Sigmoid colon (tissue), 7 donors: ENCODE data around the gene NOXO1. TPM values are rescaled to one million over a fixed set of nuclear protein-coding genes. Genes with fewer than 3 reads are reported as not detected.

ENCODE experiments used
- DNase-seq: peaks from one replicate; pipeline ENCODE4 v3.0.0-alpha.2; 2019
- H3K27ac ChIP-seq, 4 donors: fragments of 200-600 bp; sonication (generic); one replicate each; pipeline ENCODE4 v1.5.1; 2016 to 2019; ENCODE audit warnings: mild to moderate bottlenecking in 1 of 4
- H3K27me3 ChIP-seq, 3 donors: fragments of 200-600 bp; sonication (generic); one replicate each; pipeline ENCODE4 v1.5.1; 2019; ENCODE audit warnings: mild to moderate bottlenecking in 1 of 3
- H3K36me3 ChIP-seq, 4 donors: fragments of 200-600 bp; sonication (generic); one replicate each; pipeline ENCODE4 v1.5.1; 2016 to 2019
- H3K4me1 ChIP-seq, 4 donors: fragments of 200-600 bp; sonication (generic); one replicate each; pipeline ENCODE4 v1.5.1; 2017 to 2019
- H3K4me3 ChIP-seq, 4 donors: fragments of 200-600 bp; sonication (generic); one replicate each; pipeline ENCODE4 v1.5.1; 2017 to 2019; ENCODE audit warnings: mild to moderate bottlenecking in 2 of 4, moderate library complexity in 1 of 4
- H3K9me3 ChIP-seq, 4 donors: fragments of 200-600 bp in 3 of 4; sonication (generic) in 3 of 4; one replicate each; pipeline versions ENCODE4 v1.5.1 to v1.6.1; 2013 to 2019
- EP300 ChIP-seq, 4 donors: sonication (generic); formaldehyde crosslinking; IDR thresholded peaks; one replicate each; pipeline ENCODE4 v1.6.1; 2017; ENCODE audit warnings: antibody characterized with exemption in 4 of 4
- POLR2A ChIP-seq, 2 donors: fragments of 450-650 bp; IDR thresholded peaks; one replicate each; pipeline ENCODE4 v1.6.1; 2016; ENCODE audit warnings: antibody characterized with exemption in 2 of 2, mild to moderate bottlenecking in 2 of 2, moderate library complexity in 2 of 2
- POLR2AphosphoS5 ChIP-seq, 4 donors: sonication (generic); formaldehyde crosslinking; IDR thresholded peaks; one replicate each; pipeline ENCODE4 v1.6.1; 2017; ENCODE audit warnings: antibody characterized with exemption in 4 of 4
- WGBS, 2 donors: extraction: QIAGEN DNeasy Blood & Tissue Kit; methylation state at CpG; one replicate each; pipeline ENCODE4 v1.1.7; 2013; 5-methylcytosine and 5-hydroxymethylcytosine counted together
- intact Hi-C: fragments of 100-400 bp; cut with DNase I; formaldehyde crosslinking; loops from one replicate; pipeline ENCODE4 v1.15.1; 2023
- polyA plus RNA-seq, 3 donors: library from polyadenylated mRNA; stranded (reverse); fragments of 200-250 nt; gene quantifications; one replicate each; pipeline ENCODE4 v1.2.3, GENCODE V29; 2013
- total RNA-seq, 4 donors: library from RNA; depleted of rRNA; stranded (reverse); fragments of >200 nt; gene quantifications; one replicate each; pipeline ENCODE4 v1.1.0, GENCODE V29; 2016
- TF ChIP-seq, protein P1 (sequence below), 4 experiments: fragments of 450-650 bp in 3 of 4; fragments of 200-600 bp in 1 of 4; IDR thresholded peaks; one replicate each; pipeline ENCODE4 v1.5.1; 2016 to 2019; ENCODE audit warnings: antibody characterized with exemption in 4 of 4, mild to moderate bottlenecking in 3 of 4, moderate library complexity in 2 of 4
- donor health status: healthy with polysubstance abuse.
- donor health status: Bipolar disorder and iron deficiency.
- donor health status: healthy.

NOXO1 gene
- total and polyA plus RNA-seq, 7 donors: 13.8 to 47.3 (median 15.0) TPM; not detected in 4

DNA sequence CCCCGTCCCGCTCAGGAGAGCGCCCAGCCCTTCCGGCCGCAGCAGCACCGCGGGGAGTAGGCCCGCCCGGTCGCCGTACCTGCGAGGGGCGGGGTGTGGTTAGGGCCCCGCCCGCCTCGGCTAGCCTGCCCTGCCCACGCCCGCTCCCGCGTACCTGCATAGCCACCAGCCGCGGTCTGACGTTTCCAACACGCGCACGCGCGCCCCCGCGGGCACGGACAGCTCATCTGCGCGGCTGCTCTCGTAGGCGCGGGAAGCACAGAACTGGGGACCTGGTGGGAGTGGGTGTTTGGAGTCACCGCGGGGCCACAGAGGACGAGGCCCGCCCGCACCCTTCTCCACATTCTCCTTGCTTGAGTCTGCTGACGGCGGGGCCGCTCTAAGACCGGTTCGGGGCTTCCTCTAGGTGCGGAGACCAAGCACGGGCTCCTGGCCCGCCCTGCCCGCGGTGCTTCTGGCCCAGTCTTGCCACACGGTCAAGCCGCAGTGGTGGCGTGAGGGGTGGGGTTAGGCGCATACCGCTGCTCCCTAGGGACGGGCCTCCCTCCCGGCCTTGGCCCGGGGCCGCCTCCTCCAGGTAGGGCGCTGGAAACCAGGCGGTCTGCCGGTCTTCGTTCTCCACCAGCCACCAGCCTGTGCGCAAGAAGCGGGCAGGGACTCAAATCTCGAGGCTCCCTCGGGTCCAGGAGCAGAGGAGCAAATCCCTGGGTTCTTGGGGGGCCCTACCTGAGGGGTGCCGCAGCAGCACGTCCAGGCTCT is 1.8 kb downstream of the NOXO1 start:
- 6 to 23% methylated on average over 70 of the region's 70 CpGs for WGBS, 2 donors
- peaks cover 0 to 19% (median 12%) of the 10 kb centered on the region in 4 donors for H3K4me1 ChIP-seq

GRCh38 chr16:1978476-1979120 is 2.7 kb downstream of the NOXO1 start:
- TF ChIP-seq POLR2A (IDR thresholded peaks at IDR 0.05) (no peak), POLR2AphosphoS5 (IDR thresholded peaks at IDR 0.05) (no peak), EP300 (IDR thresholded peaks at IDR 0.05) (no peak)
- TF ChIP-seq, protein P1, sequence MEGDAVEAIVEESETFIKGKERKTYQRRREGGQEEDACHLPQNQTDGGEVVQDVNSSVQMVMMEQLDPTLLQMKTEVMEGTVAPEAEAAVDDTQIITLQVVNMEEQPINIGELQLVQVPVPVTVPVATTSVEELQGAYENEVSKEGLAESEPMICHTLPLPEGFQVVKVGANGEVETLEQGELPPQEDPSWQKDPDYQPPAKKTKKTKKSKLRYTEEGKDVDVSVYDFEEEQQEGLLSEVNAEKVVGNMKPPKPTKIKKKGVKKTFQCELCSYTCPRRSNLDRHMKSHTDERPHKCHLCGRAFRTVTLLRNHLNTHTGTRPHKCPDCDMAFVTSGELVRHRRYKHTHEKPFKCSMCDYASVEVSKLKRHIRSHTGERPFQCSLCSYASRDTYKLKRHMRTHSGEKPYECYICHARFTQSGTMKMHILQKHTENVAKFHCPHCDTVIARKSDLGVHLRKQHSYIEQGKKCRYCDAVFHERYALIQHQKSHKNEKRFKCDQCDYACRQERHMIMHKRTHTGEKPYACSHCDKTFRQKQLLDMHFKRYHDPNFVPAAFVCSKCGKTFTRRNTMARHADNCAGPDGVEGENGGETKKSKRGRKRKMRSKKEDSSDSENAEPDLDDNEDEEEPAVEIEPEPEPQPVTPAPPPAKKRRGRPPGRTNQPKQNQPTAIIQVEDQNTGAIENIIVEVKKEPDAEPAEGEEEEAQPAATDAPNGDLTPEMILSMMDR (IDR thresholded peaks at IDR 0.05): no peak
- Histone ChIP-seq H3K4me1 (peaks cover 0 to 17% (median 10%) of the 10 kb centered on the region in 4 donors), H3K4me3 (no peak overlapping the region), H3K9me3 (no peaks in the 10 kb centered on the region), H3K36me3 (peaks cover 43 to 52% (median 45%) of the 10 kb centered on the region in 4 donors), H3K27me3 (peaks cover 35 to 94% (median 71%) of the 10 kb centered on the region in 3 donors), H3K27ac (no peak overlapping the region)
- intact Hi-C loops: no loop called here
- no peak for DNase-seq
- WGBS, 2 donors: 35 to 74% methylated on average over 37 of the region's 37 CpGs

More for the DNA sequence above, 1.8 kb downstream of the NOXO1 start:
- no peaks in the 10 kb centered on the region for H3K9me3 ChIP-seq
- no peak overlapping the region for H3K4me3 ChIP-seq
- H3K27ac ChIP-seq: no peak overlapping the region
- intact Hi-C loops: no loop called here
- peaks cover 40 to 46% (median 42%) of the 10 kb centered on the region in 4 donors for H3K36me3 ChIP-seq
- TF ChIP-seq POLR2AphosphoS5 (IDR thresholded peaks at IDR 0.05) (peak in 1 of 4 donors; percentile 38), EP300 (IDR thresholded peaks at IDR 0.05) (no peak), POLR2A (IDR thresholded peaks at IDR 0.05) (peak in 1 of 2 donors; percentile 51)
- TF ChIP-seq, protein P1 (IDR thresholded peaks at IDR 0.05): no peak
- H3K27me3 ChIP-seq: peaks cover 35 to 88% (median 71%) of the 10 kb centered on the region in 3 donors
- DNase-seq: no peak

DNA sequence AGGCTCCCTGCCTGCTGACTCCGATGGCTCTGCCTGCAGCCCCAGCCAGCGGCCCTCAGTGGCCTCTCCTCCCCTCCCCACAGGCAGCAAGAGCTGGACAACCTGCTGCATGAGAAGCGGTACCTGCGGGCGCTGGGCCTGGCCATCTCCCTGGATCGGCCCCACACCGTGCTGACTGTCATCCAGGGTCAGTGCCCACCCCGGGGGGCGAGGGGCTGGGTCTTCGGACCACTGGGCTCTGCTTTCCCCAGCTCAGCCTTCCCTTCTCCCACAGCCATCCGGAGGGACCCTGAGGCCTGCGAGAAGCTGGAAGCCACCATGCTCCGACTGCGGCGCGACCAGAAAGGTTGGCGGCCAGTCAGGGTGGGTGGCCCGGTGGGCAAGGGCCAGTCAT is 3.4 kb downstream of the NOXO1 start:
- Histone ChIP-seq H3K27ac (no peak overlapping the region), H3K9me3 (no peaks in the 10 kb centered on the region), H3K36me3 (peaks cover 43 to 52% (median 45%) of the 10 kb centered on the region in 4 donors), H3K4me3 (no peak overlapping the region), H3K27me3 (peaks cover 35 to 90% (median 71%) of the 10 kb centered on the region in 3 donors), H3K4me1 (peaks cover 0 to 18% (median 11%) of the 10 kb centered on the region in 4 donors)
- DNase-seq: no peak
- 95 to 97% methylated on average over 18 of the region's 18 CpGs for WGBS, 2 donors
- TF ChIP-seq, protein P1 (IDR thresholded peaks at IDR 0.05): no peak
- TF ChIP-seq POLR2AphosphoS5 (IDR thresholded peaks at IDR 0.05) (no peak), POLR2A (IDR thresholded peaks at IDR 0.05) (no peak), EP300 (IDR thresholded peaks at IDR 0.05) (no peak)
- intact Hi-C loops: no loop called here

DNA sequence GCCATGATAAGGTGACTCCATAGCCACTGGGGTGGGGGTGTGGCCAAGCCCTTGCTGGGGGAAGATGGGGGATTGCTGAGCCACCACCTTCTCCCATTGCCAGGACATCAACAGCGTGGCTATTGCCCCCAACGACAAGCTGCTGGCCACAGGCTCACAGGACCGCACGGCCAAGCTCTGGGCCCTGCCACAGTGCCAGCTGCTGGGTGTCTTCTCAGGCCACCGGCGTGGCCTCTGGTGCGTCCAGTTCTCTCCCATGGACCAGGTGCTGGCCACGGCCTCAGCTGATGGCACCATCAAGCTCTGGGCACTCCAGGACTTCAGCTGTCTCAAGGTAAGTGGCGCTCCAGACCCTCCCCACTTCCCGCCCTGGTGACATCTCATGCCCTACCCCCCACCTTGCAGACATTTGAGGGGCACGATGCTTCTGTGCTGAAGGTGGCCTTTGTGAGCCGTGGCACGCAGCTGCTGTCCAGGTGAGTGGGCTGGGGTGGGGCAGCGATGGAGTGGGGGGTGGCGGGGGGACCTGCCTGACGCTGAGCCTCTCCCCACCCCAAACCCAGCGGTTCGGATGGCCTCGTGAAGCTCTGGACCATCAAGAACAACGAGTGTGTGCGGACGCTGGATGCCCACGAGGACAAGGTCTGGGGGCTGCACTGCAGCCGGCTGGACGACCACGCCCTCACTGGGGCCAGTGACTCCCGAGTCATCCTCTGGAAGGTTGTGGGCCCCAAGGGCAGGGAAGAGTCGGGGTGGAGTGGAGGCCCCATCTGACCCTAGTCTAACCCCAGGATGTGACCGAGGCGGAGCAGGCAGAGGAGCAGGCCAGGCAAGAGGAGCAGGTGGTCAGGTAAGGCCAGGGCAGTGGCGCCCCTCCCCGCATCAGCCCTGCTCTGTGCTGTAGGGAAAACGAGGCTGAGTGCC is 4.1 kb downstream of the NOXO1 start:
- 88 to 94% methylated on average over 33 of the region's 33 CpGs for WGBS, 2 donors
- Histone ChIP-seq H3K36me3 (peaks cover 43 to 52% (median 45%) of the 10 kb centered on the region in 4 donors), H3K4me1 (peaks cover 0 to 24% (median 17%) of the 10 kb centered on the region in 4 donors), H3K27ac (no peak overlapping the region), H3K27me3 (peaks cover 34 to 84% (median 66%) of the 10 kb centered on the region in 3 donors), H3K9me3 (no peaks in the 10 kb centered on the region), H3K4me3 (no peak overlapping the region)
- intact Hi-C loops: no loop called here
- no peak for DNase-seq
- TF ChIP-seq POLR2A (IDR thresholded peaks at IDR 0.05) (no peak), POLR2AphosphoS5 (IDR thresholded peaks at IDR 0.05) (no peak), EP300 (IDR thresholded peaks at IDR 0.05) (no peak)
- TF ChIP-seq, protein P1 (IDR thresholded peaks at IDR 0.05): no peak
